OCI-LY3 (cell line): ENCODE measurements around the gene TNFSF12.

Experiments used
- CTCF ChIP-seq: fragments of 200-600, 300-600 bp; sonication (generic); IDR thresholded peaks from 2 replicates; pipeline ENCODE4 v1.5.1; 2014; ENCODE audit warnings: antibody characterized with exemption, low read length, low read depth
- EZH2phosphoT487 ChIP-seq: fragments of 200-600 bp; shearing (Covaris generic); IDR thresholded peaks from 2 replicates; pipeline ENCODE4 v1.6.1; 2018; ENCODE audit warnings: antibody characterized with exemption, mixed run types, low read depth

- TF ChIP-seq CTCF, result no peak
- no peak for TF ChIP-seq EZH2phosphoT487
Measured at GRCh38 chr17:7555320-7555948, 6.6 kb downstream of the TNFSF12 start.
